Fibroblast of the aortic adventitia (primary cell): ENCODE results near the gene OR5F1. TPM values are rescaled to one million over a fixed set of nuclear protein-coding genes. Genes with fewer than 3 reads are reported as not detected.

Experiments
- DNase-seq: peaks from one replicate; pipeline ENCODE4 v3.0.0-alpha.2; 2010; ENCODE audit warnings: low read depth
- H3K4me3 ChIP-seq: 2 replicates; pipeline ENCODE4 v1.5.1; 2011; ENCODE audit warnings: low read depth, mild to moderate bottlenecking, control low read depth, low read length, moderate library complexity
- CTCF ChIP-seq: IDR thresholded peaks from 2 replicates; pipeline ENCODE4 v1.5.1; 2011; ENCODE audit warnings: mild to moderate bottlenecking, low read length, control low read depth, inconsistent platforms; ENCODE audit not compliant: insufficient read depth
- total RNA-seq: library from RNA; depleted of rRNA; stranded (reverse); fragments of >200 nt; gene quantifications from 2 replicates; pipeline ENCODE4 v1.2.3, GENCODE V29; 2012; ENCODE audit warnings: low replicate concordance

The OR5F1 gene
- not detected in 2 replicates for total RNA-seq

- H3K4me3 ChIP-seq = no peak within 1 kb of the TSS
- DNase-seq = no peak
- TF ChIP-seq CTCF = no peak
Measured at GRCh38 chr11:55994525-55994924, at the start of gene OR5F1. TSS of gene OR5F1 (minus strand) at chr11:55994625. CDS start at chr11:55994625, 0 bp downstream.

GRCh38 chr11:56027354-56027753, 32.9 kb upstream of the OR5F1 start, which contains the start of gene OR5AS1:
TSS of gene OR5AS1 (plus strand) at chr11:56027654. CDS start at chr11:56030419, 2,765 bp downstream.
- no peak within 1 kb of the TSS for H3K4me3 ChIP-seq
- DNase-seq = no peak
- no peak for TF ChIP-seq CTCF

- no peak for TF ChIP-seq CTCF
- H3K4me3 ChIP-seq = no peak overlapping the region
- no peak for DNase-seq
Measured at GRCh38 chr11:56013805-56014204, 19.4 kb upstream of the OR5F1 start.

GRCh38 chr11:56010716-56011115, 16.3 kb upstream of the OR5F1 start:
- TF ChIP-seq CTCF = no peak
- no peak overlapping the region for H3K4me3 ChIP-seq
- no peak for DNase-seq

- DNase-seq = no peak
- no peak for TF ChIP-seq CTCF
- H3K4me3 ChIP-seq = no peak overlapping the region
Measured at GRCh38 chr11:55970935-55971334, 23.5 kb downstream of the OR5F1 start.

- no peak within 1 kb of the TSS for H3K4me3 ChIP-seq
- DNase-seq = no peak
- TF ChIP-seq CTCF = no peak
Measured at GRCh38 chr11:55969845-55970244, 24.6 kb downstream of the OR5F1 start, which contains the start of gene OR10AG1. TSS of gene OR10AG1 (minus strand) at chr11:55969945. CDS start at chr11:55969907, 38 bp downstream.

GRCh38 chr11:55967914-55968313, 26.5 kb downstream of the OR5F1 start:
- TF ChIP-seq CTCF = no peak
- H3K4me3 ChIP-seq = no peak overlapping the region
- DNase-seq = no peak
